Heart right ventricle (tissue), 16 donors: ENCODE measurements around the gene SVOPL. TPM values are rescaled to one million over a fixed set of nuclear protein-coding genes. Genes with fewer than 3 reads are reported as not detected.

ENCODE experiments used
- ATAC-seq, 8 donors: fragments of 200-7000 bp; cut with Tn5 transposase; one replicate each; pipeline ENCODE4 v1.9.1; 2020; ENCODE audit warnings: mild to moderate bottlenecking in 8 of 8, moderate library complexity in 8 of 8, moderate number of reproducible peaks in 1 of 8
- DNase-seq, 2 donors: peaks; one replicate each; pipeline ENCODE4 v3.0.0-alpha.2; 2020
- H3K27ac ChIP-seq, 10 donors: fragments of 200-600 bp; sonication (generic) in 2 of 10; one replicate each; pipeline versions ENCODE4 v1.5.0 to v1.8.0; 2020 to 2022; ENCODE audit warnings: mild to moderate bottlenecking in 3 of 10
- H3K27me3 ChIP-seq, 7 donors: fragments of 200-600 bp; one replicate each; pipeline ENCODE4 v1.8.0; 2021 to 2022; ENCODE audit warnings: mild to moderate bottlenecking in 2 of 7
- H3K36me3 ChIP-seq, 9 donors: fragments of 200-600 bp; sonication (generic) in 1 of 9; one replicate each; pipeline versions ENCODE4 v1.5.0 to v1.8.0; 2020 to 2022; ENCODE audit warnings: mild to moderate bottlenecking in 2 of 9
- H3K4me1 ChIP-seq, 9 donors: fragments of 200-600 bp; sonication (generic) in 1 of 9; one replicate each; pipeline versions ENCODE4 v1.5.0 to v1.8.0; 2020 to 2022; ENCODE audit warnings: mild to moderate bottlenecking in 4 of 9
- H3K4me3 ChIP-seq, 10 donors: fragments of 200-600 bp; sonication (generic) in 2 of 10; one replicate each; pipeline versions ENCODE4 v1.5.0 to v1.8.0; 2020 to 2022; ENCODE audit warnings: mild to moderate bottlenecking in 7 of 10, moderate library complexity in 2 of 10
- H3K9me3 ChIP-seq, 11 donors: fragments of 200-600 bp in 10 of 11; sonication (generic) in 2 of 11; one replicate each; pipeline versions ENCODE4 v1.5.0 to v1.8.0; 2013 to 2022; ENCODE audit warnings: mild to moderate bottlenecking in 2 of 11, control low read depth in 1 of 11, moderate library complexity in 1 of 11
- WGBS, 2 donors: extraction: QIAGEN DNeasy Blood & Tissue Kit; methylation state at CpG; one replicate each; pipeline ENCODE4 v1.1.7; 2013; ENCODE audit warnings: inconsistent platforms in 1 of 2; 5-methylcytosine and 5-hydroxymethylcytosine counted together
- intact Hi-C, 10 donors: fragments of 100-400 bp; cut with DNase I; formaldehyde crosslinking; loops; one replicate each; pipeline versions ENCODE4 v1.11.1 to v1.14.2; 2022
- polyA plus RNA-seq, 2 donors: library from polyadenylated mRNA; stranded (reverse); fragments of 200-250 nt; gene quantifications; one replicate each; pipeline ENCODE4 v1.2.3, GENCODE V29; 2013
- total RNA-seq, 10 donors: library from RNA; stranded (reverse); fragmentation: NEBNext Ultra II Directional in 3 of 10; extraction: Animal tissue kit (Norgen Biotek cat#: 25700) in 3 of 10; gene quantifications; one replicate each; pipeline versions ENCODE4 v1.2.1 to v1.2.4, GENCODE V29; 2021 to 2023
- TF ChIP-seq, protein P1 (sequence below), 9 donors: fragments of 200-600 bp; sonication (generic) in 2 of 9; IDR thresholded peaks; one replicate each; pipeline versions ENCODE4 v1.5.0 to v1.8.0; 2021 to 2022; ENCODE audit warnings: antibody characterized with exemption in 9 of 9, mild to moderate bottlenecking in 5 of 9, moderate library complexity in 1 of 9
- donor health status: Arrhythmogenic right ventricular cardiomyopathy.
- donor health status: ischemic (EF 13 %, LVEDD 7.1; RV severe dilation, severe dysfunction).
- donor health status: healthy with polysubstance abuse.
- donor health status: DM: no; HTN: yes; CAD: no.
- donor health status: DM: no; HTN: no; CAD: no.
- donor health status: ischemic (EF 25% LVEDD 6.9; RV normal size, moderate dysfunction).
- donor health status: ischemic (EF 25% LVEDD 5.7; RV mildly dilated, moderate dysfunction).
- donor health status: healthy.
- donor health status: DM: yes; HTN: yes; CAD: no.
- donor health status: Ischemic cardiomyopathy.
- donor health status: ischemic (EF 35%, LVEDD 5.7; RV mildly dilated, moderate dysfunction).
- donor health status: nonischemic (EF 11% LVEDD 7.7; RV severe dilation, severe dysfunction).
- donor health status: DM: yes; HTN: yes; CAD: no.
- donor health status: PGD.
- donor health status: ischemic (EF 29% LVEDD 5.4; RV normal size, mild dysfunction).
- donor health status: nonischemic (EF 23%, LVEDD 6.1; RV moderate dilation, normal function).

The SVOPL gene
- total and polyA plus RNA-seq, 12 donors, result not detected

DNA sequence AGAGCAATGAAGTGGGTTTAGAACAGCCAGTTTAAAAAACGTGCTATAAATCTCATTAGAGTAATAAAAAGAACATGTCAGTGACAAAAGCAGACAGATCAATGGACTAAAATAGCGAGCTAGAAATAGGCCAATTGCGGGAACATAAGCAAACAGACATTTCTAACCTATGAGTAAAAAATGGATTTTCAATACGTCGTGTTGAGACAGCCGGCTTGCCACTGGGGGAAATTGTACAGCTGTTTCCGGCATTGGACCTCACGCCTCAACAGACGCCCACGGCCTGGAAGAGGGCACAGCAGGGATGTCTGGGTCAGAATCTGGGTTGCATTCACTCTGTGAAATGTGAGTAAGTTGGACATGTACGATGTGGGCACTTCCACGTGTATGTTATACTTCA is 92.9 kb downstream of the SVOPL start:
- no peak overlapping the region for H3K4me3 ChIP-seq
- peaks cover 0 to 7% (median 0%) of the 10 kb centered on the region in 9 donors for H3K4me1 ChIP-seq
- no peaks in the 10 kb centered on the region for H3K27me3 ChIP-seq
- intact Hi-C loops, result no loop called here
- ATAC-seq (no peak), DNase-seq (no peak)
- no peak overlapping the region for H3K27ac ChIP-seq
- H3K36me3 ChIP-seq, result no peaks in the 10 kb centered on the region
- WGBS, 2 donors, result 56 to 64% methylated on average over 12 of the region's 12 CpGs
- H3K9me3 ChIP-seq, result peaks cover 0 to 11% (median 0%) of the 10 kb centered on the region in 11 donors
- TF ChIP-seq, protein P1, sequence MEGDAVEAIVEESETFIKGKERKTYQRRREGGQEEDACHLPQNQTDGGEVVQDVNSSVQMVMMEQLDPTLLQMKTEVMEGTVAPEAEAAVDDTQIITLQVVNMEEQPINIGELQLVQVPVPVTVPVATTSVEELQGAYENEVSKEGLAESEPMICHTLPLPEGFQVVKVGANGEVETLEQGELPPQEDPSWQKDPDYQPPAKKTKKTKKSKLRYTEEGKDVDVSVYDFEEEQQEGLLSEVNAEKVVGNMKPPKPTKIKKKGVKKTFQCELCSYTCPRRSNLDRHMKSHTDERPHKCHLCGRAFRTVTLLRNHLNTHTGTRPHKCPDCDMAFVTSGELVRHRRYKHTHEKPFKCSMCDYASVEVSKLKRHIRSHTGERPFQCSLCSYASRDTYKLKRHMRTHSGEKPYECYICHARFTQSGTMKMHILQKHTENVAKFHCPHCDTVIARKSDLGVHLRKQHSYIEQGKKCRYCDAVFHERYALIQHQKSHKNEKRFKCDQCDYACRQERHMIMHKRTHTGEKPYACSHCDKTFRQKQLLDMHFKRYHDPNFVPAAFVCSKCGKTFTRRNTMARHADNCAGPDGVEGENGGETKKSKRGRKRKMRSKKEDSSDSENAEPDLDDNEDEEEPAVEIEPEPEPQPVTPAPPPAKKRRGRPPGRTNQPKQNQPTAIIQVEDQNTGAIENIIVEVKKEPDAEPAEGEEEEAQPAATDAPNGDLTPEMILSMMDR (IDR thresholded peaks at IDR 0.05), result no peak

DNA sequence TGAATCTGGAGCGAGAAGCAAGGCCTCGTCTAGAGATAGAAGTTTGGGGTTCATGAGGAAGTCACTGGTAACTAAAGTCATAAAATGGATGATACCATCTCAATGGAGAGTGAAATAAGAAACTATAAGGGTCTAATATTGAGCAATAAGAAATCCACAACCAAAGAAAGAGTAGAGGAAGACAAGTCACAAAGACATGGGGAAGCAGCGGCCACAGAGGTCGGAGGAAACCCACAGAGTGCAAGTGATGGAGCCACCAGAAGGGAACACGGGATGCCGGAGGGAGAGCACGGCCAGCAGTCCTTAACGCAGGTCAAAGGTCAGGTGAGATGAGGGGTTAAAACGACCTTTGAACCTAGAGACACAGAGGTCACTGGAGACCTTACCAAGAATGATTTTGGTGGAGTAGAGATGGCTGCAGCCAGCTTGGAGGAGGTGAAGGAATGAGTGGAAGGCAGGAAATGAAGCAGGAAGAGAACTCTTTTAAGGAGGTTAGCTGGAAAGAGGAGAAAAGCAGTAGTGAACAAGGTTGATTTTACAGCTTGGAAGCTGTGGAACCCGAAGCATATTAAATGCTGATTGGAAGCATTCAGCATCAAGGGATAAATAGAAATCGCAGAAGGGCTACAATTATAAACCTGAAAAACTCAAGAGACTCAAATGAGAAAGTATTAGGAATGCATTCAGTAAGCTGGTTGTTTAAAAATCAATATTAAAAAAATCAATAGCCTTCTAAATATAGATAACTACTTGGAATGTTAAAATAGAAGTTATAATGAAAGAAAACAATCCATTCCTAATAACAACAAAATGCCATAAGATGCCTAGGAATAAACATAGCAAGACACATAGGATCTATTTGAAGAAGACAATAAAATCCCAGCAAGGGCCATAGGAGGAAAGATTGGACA is 93.7 kb downstream of the SVOPL start:
- Histone ChIP-seq H3K27ac (no peak overlapping the region), H3K4me3 (no peak overlapping the region), H3K36me3 (no peaks in the 10 kb centered on the region), H3K4me1 (peaks cover 0 to 7% (median 0%) of the 10 kb centered on the region in 9 donors), H3K27me3 (no peaks in the 10 kb centered on the region), H3K9me3 (peaks cover 0 to 11% (median 0%) of the 10 kb centered on the region in 11 donors)
- DNase-seq, result no peak
- TF ChIP-seq, protein P1 (IDR thresholded peaks at IDR 0.05), result no peak
- ATAC-seq, result no peak
- intact Hi-C loops, result no loop called here
- WGBS, 2 donors, result 86 to 94% methylated on average over 11 of the region's 11 CpGs

DNA sequence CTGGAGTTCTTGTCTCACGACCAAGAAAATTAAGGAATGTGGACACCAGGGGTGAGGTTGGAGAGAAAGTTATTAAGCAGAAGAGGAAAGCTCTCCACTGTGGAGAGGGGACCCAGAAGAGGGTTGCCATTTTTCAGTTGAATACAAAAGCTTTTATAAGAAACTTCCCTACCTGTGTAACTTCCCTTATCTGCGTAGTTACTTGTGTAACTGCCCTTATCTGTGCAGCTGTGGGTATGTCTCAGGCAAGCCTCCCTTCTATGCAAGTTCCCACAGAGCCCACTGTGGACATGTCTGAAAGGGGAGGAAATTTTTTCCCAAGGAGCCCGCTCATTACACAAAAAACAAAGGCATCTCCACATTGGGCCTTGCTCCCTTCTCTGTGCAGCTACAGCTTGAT is 94.9 kb downstream of the SVOPL start:
- ATAC-seq, result no peak
- Histone ChIP-seq H3K36me3 (no peaks in the 10 kb centered on the region), H3K4me3 (no peak overlapping the region), H3K27ac (no peak overlapping the region), H3K9me3 (peaks cover 0 to 11% (median 0%) of the 10 kb centered on the region in 11 donors), H3K27me3 (no peaks in the 10 kb centered on the region), H3K4me1 (peaks cover 0 to 7% (median 0%) of the 10 kb centered on the region in 9 donors)
- intact Hi-C loops, result no loop called here
- 91% methylated on average over 3 of the region's 3 CpGs for WGBS, 2 donors
- DNase-seq, result no peak
- TF ChIP-seq, protein P1 (IDR thresholded peaks at IDR 0.05), result no peak

DNA sequence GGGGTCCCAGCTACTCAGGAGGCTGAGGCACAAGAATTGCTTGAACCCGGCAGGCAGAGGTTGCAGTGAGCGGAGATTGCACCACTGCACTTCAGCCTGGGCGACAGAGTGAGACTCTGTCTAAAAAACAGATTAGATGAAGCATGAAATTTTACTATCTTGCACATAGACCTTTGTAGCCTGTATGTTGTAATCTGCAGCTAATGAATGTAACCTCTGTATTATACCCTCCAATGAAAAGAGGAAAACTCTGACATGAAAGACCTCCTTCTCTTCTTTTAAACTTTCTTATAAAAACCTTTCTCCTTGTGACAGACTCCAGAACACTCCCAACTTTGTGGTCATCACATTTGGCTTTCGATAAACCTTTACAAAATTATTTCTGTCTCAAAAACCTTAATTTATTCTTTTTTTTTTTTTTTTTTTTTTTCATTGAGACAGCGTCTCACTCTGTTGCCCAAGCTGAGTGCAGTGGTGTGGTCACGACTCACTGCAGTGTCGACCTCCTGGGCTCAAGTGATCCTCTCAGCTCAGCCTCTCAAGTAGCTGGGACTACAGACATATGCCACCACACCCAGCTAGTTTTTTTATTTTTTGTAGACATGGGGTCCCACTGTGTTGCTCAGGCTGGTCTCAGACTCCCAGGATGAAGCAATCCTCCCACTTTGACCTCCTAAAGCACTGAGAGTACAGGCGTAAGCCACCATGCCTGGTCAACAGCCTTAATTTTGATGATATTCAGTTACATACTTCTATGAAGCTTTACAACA is 97.4 kb downstream of the SVOPL start:
- ATAC-seq (no peak), DNase-seq (no peak)
- no peaks in the 10 kb centered on the region for H3K27me3 ChIP-seq
- peaks cover 0 to 7% (median 0%) of the 10 kb centered on the region in 9 donors for H3K4me1 ChIP-seq
- H3K4me3 ChIP-seq, result no peak overlapping the region
- H3K9me3 ChIP-seq, result peaks cover 0 to 11% (median 0%) of the 10 kb centered on the region in 11 donors
- WGBS, 2 donors, result 91 to 94% methylated on average over 8 of the region's 8 CpGs
- TF ChIP-seq, protein P1 (IDR thresholded peaks at IDR 0.05), result no peak
- no peak overlapping the region for H3K27ac ChIP-seq
- no peaks in the 10 kb centered on the region for H3K36me3 ChIP-seq
- intact Hi-C loops, result no loop called here
